Fibroblast of peridontal ligament (primary cell): Measurements from ENCODE around the gene ERN1.

ENCODE experiments used
- DNase-seq: peaks from one replicate; pipeline ENCODE4 v3.0.0-alpha.2; 2010; ENCODE audit errors: extremely low read depth

Gene ERN1

DNA sequence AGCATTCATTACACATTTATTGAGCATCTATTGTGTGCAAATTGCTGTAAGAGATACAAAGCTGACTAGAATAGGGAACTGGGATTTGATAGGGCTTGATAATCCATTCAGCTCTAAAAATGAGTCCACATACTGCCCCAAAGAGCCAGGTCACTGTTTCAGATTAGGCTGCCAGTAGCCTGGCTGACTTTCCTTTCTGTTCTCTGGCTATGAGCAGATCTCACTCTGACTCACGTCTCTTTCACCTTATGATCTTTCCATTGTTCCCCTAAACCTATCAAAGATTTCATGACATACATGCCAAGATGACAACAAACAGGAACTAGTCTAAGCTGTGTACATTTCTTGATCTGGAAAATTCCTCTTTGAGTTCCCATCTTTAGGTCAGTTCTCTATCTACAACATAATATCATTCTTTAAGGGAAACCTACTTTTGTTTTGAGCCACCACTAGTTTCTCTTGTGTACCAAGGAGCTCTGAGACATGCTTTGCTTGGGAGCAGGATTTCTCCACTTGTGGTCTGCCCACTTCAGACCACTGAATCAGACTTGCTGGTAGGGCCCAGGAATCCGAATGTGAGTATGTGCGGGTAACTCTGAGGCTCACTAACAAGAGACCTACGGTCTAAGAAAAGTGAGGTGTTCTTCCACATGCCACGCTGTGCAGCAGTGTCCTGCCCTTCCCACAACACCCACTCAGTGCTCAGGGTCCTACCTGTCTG lies 68.6 kb downstream of the ERN1 start:
- no peak for DNase-seq

DNA sequence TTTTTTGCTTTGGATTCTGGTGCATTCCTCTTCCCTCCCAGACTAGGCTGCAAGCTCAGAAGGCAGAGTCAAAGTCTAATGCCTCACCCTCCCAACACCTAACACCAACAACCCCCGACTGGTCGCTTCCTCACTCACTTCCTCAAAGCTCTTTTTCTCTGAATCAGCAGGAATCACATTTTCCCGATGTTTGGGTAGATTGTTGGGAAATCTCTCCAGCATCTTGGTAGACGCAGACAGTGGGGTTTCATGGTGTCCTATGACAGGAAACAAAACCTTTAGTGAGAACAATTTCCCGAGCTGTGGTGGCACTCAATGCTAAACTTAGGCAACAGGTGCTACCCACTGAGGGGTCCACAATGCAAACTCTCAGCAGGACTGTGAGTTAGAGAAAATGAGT lies 69.6 kb downstream of the ERN1 start:
- DNase-seq, result no peak

DNA sequence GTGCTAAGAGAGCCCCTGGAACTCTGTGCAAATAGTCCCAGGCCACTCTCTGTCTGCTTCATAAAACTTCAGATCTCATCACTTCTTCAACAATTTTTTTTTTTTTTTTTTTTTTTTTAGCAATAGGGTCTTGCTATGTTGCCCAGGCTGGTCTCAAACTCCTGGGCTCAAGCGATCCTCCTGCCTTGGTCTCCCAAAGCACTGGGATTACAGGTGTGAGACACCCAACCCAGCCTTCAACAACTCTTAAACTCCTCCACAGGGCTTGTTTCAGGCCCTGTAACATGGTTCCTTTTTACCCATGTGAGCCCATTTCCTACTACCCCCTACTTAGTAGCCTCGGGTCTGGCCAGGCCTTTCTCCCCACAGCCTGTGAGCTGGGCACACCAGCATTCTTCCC lies 70.2 kb downstream of the ERN1 start:
- DNase-seq, result no peak

DNA sequence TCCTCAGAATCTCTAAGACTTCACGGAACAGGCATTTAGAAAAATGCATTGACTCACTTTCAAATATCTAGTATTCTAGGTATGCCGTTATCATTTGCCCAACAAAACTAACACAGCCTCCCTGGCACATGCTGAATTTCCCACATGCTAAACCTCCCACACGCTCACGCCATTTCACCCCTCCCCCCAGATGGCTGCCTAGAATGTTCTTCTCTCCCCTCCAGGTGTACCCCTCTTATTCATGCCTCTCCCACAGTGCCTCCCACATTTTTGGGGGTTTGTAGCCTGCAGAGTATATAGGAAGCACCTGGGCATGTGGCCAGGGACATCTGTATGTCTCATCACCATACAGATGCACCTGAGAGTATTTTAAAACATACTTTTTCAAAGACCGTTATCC lies 71.3 kb downstream of the ERN1 start:
- no peak for DNase-seq

DNA sequence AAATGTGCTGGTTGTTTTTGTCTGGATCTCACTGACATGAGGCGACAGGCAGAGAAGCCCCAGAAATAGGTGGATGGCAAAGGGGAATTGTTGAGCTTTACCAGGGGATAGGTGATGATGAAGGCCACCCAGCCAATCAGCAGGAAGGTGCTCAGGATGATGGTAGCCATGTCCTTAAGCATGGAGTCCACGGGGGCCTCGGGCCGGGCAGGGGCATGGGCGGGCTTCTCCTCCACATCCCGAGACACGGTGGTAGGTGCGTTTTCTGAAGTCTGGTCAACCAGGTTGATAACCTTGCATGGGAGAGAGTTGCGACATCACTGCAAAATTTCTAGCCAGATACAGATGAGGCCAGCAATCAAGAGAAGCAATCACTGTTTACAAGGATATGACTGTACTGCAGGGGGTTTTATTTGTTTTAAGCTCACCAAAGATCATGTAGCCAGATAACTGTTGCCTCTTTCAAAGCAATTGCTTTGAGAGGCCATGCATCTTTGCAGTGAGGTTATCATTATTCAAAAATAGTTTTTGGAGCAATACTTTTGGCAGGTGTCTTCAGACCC lies 72.2 kb downstream of the ERN1 start:
- DNase-seq, result no peak

DNA sequence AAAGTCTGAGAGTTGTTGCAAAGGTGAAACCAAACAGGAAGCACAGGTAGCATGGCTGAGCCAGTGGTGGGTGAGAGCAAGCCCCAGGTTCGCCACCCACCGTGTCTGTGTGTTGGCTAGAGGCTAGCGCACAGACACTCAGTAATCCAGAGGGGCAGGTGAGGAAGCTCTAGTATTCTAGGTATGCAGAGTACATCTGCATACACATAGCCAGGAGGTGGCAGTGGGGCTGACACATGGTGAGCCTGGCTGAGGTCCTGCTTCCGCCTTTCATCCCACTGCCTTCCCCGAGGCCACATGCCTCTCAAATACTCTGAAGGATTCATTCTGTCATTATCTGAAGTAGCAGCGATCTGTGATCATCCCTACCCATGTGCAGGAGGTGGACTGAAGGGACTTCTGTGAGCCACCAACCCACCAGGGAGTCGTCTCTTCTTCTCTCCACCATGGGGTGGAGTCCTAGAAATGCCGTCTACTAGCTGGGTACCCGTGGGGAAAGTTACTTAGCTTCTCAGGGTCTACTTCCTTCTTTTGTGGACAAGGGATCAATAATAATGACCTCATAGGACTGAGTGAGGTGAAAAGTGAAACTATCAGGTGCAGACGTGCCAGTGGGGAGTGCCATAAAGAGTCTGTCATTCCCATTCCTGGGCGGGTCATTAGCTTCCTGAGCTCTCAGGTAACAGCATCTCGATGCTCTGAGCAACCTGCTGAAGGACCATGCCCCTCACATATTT lies 73.5 kb downstream of the ERN1 start:
- DNase-seq, result no peak

DNA sequence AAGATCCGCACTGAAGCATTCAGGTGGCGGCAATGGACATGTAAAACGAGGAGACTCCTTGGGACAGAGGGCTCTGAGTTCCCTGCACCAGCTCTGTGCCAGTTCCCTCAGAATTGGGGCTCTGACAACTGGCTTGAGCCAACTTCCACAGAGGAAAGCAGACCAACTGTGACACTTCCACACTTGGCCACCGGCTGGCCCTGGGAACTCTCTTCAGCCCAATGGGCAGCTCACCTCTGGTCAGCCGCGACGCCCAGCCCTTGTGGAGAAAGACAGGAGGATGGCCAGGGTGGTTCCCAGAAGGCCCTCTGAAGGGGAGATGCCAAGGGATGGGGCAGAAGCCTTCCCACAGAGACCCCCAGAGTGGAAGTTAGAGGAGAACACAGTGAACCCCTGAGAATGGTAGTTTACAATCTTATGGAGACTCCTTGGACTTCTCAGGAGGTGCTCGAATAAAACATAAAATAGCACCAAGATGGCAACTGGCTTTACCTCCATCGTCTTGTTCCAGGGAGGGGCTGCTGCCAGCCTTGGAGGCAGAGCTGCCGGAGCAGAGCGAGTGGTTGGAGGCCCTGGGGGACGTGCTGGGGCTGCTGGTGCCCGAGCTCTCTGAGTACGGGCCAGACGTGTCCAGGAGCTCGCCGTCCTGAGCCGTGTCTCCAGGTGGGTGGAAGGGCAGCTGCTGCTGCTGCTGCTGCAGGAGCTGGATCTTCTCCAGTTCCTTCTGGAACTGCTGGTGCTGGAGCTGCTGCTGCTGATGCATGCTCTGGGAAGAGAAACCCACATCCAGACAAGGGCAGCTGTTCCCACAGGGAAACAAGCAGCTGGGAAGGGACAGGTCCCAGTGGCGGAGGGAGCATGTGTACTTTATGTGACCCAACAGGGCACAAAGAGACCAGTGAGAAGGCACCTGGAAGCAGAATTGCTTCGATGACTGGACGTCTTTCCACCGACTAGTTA lies 74.5 kb downstream of the ERN1 start:
- DNase-seq, result no peak

DNA sequence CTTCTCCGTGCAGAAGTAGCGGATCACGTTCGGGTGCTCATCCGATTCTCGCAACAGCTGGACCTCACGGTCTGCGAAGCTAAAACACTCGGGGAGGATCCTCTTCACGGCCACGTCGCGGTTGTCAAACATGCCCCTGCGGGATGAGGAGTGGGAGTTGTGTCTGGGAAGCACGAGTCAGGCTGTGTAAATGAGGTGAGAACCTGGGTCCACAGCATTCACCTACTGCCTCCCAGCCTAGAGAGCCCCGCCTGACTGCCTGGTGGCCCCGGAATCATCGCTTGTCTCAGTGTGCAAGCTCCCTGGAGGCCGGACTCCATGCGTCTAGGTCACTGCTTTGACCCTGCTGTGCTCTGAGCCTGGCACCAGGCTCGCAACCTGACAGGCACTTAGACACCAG lies 75.6 kb downstream of the ERN1 start:
- no peak for DNase-seq

DNA sequence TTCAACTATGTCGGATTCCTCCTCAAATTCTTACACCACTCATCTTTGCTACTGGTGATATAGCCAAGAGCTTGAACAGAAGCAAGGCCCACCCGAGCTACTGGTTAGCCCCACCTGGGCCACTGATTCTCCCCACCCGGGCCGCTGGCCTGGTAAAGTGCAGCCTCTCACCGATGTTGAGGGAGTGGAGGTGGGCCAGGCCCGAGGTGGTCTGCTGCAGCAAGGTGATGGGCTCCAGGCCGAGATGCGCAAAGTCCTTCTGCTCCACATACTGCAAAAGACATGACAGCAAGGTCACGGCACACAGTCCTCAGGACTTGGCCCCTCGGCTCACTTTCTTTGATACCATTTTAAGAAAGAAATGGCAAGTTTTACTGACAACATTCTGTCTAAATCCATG lies 76.8 kb downstream of the ERN1 start:
- no peak for DNase-seq

DNA sequence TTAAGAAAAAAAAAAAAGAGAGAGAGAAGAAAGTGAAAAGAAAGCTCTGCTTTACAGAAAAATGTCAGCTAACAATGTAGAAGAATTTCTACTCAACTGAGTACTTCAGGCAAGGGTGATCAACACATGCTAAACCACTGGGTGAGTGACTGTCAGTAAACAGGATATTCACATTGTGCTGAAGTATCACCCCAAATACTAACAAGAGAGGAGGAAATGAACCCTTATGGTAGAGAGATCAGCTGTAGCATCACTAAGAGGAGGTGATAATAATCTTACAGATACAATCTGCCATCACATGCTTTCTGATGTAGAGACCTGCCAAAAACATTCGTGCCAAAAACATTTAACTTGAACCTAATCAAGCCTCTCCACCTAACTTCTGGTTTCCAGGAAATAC lies 78.8 kb downstream of the ERN1 start:
- DNase-seq, result no peak

DNA sequence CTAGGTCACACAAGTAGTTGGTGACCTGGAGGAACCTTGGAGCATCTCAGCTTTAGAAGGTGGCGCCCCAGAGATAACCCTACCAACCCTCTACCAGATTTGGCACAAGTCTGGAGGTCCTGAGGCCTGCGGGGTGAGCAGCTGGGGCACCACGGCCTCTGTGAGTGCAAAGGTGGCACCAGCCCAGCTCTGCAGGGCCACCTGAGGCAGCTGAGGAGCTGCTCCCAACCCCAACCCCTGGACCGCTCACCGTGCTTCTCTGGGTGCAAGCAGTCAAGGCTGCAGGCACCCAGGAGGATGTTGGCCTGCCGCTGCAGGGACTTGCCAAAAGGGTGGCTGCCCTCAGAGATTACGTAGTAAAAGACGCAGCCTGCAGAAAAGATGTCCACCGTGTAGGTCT lies 81.1 kb downstream of the ERN1 start:
- no peak for DNase-seq

DNA sequence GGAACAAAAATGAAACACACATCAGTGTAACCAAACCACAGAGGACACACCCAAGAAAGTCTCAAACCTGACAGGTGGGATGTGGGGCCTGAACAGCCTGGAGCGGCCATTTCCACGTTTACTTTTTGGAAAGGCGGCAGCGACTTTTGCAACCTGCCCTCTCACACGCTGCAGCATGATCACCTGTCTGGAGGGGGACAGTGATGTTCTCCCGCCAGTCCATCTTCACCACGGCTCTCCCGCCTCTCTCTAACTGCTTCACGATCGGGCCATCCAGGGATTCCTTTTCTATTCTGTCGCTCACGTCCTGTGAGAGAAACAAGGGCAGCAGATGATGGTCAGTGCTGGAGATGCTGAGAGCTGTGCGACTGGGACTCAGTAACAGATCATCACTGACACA lies 84.8 kb downstream of the ERN1 start:
- no peak for DNase-seq

DNA sequence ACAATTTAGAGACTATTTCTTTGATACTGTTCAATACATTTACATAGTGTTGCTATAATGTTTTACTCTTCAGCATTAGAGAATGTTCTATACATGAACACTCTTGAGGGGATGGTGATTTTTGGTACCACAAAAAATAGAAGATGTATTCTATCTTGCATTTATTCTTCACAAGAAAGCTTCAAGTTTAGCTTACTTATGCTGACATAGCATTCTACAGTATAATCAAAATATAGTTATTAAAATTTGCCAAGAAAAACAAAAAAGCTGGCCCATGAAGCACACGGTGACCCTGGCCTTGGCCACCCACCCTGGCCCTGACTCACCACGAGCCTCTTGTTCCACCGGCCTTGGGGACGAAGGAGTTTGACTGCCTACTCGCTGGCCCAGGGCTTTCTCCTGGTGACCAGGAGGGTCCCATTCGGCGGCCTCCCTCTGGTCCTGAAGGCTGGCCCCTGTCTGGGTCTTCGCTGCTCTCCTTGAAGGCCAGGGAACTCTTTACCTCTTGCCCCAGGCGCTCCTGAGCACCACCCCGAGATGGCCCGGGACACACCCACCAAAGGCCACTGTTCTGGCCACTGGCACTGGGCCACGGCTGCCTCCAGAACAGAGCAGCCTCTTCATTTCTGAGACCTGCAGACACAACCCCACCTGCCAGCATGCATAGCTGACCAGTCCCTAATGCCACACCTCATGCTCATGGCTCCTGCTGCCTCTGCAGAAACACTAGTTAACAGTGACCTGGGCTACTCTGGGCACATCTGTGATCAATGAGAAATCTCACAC lies 87.1 kb downstream of the ERN1 start:
- no peak for DNase-seq

DNA sequence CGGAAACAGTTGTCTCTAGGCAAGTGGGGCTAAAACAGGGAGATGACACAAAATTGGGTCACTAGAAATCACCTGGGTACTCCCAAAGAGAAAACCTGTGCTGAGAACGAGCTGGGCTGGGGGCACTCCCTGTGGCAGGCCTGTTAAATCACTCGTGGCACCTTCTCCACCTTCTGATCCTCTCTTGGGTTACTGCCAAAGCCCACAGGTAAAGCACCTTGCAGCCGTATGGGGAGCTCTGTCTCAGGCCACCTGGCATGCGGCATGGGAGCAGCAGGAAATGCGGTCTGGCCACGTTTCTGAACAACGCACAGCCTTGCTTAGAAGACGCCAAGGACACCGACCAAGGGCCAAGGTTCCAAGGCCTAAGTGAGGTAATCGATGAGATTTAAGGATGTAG lies 88.0 kb downstream of the ERN1 start:
- DNase-seq, result no peak

DNA sequence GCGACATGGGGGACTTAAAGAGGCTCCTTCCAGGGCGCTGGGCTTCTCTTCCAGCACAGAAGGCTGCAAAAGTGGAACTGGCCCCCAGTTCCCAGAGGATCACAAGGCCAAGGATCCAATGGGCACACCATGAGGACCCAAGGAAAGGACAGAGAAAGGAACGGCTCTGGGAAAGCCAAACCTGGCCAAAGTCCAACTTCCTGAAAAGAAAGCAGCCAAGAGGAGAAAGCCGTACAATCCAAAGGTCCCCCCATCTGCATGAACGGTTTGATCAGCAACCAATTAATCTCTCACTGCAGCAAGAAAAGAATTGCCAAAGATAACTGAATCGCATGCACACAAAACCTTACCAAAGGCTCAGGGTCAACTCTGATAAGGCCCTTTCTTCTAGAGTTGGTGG lies 89.7 kb downstream of the ERN1 start:
- no peak for DNase-seq

DNA sequence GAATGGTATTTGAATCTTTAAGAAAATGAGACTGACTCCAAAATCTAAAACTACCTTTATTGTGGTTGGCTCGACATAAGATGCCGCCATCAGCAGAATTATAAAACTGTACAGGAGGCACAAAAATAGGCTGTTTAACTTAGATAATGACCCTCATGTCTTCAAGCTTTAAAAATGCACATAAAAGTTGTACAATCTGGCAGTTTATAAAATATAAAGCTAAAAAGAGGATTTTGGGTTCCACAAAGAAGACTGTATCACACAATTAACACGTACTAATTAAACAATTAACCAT lies 90.9 kb downstream of the ERN1 start:
- DNase-seq, result no peak

DNA sequence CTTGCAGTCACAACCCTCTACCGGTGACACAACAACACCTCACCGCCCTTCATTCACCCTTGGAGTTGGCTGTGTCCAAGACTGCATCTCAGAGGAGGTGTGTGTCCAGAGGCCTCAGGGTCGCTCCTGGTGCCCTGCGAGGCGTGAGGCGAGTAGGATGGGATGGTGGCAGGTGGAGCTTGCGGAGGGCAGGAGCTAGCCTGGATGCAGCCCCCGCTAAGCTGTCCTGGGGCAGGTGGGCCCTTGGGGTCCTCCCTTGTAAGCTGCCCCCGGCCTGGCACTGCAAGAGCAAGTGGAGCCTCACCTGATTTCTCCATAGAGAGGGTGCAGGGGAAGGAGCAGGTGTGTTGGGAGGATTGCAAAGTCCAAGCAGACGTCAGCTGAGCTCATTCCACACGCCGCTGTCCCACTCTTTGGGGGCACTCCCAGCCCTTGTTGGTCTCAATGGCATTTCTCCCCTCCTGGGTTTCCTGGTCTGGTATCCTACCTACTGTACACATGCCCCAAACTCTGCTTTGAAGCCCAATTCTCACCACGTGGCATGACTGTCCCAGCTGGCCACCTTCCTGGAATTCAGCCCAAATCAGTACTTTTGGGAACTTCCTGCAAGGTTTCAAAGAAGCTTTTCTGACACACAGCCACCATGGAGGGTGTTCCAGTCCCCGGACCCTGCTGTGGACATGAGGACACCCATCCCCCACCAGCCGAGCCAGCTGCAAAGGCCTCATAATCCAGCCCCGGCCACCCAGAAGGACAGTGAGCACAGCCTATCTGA lies 91.4 kb downstream of the ERN1 start:
- no peak for DNase-seq

DNA sequence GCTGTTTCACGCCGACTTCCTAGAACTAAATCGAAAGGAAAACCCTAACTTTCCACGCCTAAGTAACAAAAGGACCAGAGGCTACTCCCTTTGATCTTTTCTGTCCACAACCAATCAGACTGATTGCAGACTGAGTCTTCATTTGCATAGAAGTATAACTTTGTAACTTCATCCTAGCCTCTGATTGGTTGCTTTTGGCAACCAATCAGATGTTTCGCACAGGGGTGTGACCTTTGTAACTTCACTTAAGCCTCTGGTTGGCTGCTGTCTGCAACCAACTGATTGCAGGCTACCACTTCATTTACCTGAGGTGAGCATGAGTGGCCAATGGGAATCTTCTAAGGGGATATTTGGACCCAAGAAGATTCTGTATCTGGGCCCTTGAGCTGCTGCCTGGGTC lies 92.1 kb downstream of the ERN1 start:
- DNase-seq, result no peak

DNA sequence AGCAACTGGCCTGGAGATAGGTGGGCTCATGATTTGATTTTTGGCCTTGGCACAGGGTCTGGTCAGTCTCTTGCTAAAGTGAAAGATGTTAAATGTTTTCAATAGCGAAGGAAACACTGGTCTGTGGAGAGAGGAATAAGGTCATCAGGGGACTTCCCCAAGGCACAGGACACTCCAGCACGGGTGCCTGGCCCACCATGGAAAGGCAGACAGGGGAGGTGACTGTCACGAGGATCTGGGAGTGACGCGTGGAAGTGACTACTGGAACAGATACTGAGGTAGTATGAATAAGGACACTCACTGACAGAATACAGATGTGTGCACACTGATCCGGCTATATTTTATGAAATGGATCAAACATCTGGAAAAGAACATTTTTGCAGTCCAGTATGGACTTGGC lies 92.8 kb downstream of the ERN1 start:
- DNase-seq, result no peak

DNA sequence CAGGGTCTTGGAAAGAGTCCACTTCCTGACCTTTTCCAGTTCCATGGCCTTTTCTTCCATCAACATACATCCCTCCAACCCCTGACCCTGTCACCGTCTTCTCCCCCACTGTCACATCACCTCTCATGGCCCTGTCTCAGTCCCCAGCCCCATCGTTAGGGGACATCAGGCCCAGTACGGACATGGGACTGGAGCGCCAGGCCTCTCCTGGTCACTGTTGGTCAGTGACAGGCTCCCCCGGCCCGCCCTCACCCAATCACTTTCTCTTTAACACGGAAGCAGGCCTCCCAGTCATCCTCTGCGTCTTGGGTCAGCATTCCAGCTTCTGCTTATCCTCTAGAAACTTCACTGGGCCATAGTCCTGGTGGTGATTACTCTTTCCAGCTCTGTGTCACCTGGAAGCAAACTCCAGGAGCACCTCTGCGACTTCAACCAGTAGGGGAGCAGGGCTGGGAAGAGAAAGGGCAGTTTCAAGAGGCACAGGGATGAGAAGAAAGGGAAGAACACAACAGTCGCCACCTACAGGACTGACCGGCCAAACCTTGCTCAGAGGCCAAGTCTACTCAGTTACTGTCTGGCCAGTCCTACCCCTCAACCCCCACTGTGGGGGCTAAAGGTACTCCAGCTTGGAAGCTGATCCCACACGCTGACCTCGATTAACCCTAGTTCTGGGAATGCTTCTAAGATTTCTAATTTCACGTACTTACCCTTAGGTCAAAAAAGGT lies 93.6 kb downstream of the ERN1 start:
- no peak for DNase-seq
